Cerebellar cortex (tissue), 1 donor: ENCODE results near the gene CALML3.

Experiments used
- DNase-seq: peaks from one replicate; pipeline ENCODE4 v3.0.0-alpha.2; 2015; ENCODE audit warnings: low spot score

Gene CALML3

DNA sequence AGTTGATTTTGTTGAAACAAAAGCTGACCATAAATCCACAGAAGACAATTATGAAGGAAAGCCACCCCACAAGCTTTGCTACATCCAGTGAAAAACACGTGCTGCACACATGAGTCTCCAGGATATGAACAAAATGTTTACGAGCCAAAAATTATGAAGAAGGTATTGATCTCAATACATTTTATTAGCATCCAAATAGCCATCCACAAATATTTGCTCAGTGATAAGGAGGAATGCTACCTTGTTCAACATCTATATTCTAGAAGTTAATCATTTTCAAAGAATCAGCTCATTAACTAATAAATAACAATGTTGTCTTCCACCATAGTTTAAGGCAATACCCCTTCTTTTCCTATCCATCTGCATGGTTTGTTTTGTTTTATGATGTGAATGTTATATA lies 42.7 kb downstream of the CALML3 start:
- DNase-seq, result no peak

DNA sequence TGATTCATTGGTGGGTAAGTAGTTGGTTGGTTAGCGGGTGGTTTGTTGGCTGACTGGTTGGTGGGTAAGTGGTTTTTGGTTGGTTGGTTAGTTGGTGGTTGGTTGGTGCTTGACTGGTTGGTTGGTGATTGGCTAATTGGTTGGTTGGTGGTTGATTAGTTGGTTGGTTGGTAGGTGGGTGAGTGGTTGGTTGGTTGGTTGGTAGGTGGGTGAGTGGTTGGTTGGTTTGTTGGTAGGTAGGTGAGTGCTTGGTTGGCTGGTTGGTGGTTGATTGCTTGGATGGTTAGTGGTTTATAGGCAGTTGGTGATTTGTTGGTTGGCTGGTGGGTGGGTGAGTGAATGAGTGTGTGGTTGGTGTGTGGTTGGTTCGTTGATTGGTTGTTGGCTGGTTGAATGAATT lies 44.2 kb downstream of the CALML3 start:
- DNase-seq, result no peak

DNA sequence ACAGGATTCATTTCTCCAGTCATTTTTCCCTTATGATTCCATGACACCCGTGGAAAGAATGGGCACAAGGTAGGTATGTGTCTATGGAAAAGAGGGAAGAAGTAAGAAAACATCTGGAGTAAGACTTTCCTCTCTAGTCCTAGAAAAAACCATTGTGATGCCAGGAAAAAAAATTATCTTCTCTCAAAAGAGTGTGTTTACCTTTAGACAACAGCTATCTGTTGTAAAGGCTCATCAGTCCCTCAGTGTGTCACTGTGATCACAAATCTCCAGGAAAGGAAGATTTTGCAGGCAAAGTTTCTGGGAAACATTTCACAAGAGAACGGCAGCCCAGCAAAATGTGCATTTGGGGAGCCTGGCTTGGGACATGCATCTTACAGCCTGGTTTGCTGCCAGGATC lies 44.8 kb downstream of the CALML3 start:
- no peak for DNase-seq

DNA sequence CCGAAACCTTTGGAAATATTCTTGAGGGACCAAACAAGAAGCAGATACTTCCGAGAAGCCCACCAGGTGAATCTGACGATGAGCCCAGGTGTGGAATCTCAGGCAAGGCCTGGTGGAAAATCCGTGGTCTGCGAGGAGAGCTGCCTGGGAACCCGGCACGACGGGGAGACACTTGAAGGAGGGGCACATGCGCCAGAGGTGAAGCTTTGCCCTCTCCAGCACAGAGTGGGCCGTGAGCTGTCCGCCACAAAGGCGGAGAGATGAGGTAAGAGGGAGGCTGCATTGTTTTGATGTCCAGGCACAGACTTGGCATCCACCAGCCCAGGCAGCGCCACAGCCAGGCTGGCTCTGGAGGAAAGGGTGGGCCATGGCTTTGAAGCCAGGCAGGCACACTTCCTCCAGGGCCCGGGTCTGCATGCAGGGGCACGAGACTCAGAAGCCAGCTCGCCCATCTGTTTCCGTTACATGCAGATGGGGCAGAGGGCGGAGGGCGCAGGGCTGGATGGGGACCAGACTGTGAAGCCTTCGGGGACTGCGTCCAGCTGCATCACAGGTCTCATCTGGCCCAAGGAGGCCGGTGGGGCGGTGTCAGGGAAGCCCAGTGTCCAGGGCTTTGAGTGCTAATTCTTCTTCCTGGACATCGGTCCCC lies 45.4 kb downstream of the CALML3 start:
- no peak for DNase-seq

DNA sequence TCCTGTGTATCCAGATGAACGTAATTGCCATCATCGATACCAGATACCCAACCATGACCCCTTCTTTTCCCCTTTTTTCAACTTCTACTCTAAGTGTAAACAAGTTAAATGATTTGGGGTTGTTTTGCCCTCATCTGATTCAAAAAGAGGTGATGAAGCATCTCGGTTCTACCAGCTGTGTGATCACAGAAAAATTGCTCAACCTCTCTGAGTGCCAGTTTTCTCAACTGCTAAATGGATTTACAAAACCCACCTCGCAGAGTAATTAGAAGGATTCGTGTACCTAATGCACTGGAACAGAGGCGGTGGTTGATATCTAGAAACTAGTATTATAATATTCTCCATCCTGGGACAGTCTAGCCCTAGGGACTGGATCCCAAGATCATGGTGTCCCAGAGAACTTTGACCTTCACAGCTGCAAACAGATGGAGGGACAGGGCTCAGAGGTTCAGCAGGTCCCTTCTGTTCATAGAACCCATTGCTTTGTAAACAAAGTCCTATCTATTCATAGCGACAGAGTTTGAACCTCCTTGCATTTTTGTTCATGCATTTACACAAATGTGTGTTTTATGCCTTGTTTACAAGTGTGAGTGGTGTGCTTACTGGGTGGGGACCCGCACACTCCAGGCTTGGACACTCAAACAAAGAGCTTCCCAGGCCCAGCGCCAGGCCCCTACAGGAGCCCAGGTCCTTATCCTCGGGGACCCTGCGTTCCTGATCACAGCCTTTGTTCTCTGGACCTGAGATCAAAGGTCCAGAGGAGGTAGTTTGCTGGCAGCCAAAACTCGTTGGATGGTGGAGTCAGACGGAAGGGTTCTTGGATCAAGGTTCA lies 46.4 kb downstream of the CALML3 start:
- DNase-seq, result no peak

DNA sequence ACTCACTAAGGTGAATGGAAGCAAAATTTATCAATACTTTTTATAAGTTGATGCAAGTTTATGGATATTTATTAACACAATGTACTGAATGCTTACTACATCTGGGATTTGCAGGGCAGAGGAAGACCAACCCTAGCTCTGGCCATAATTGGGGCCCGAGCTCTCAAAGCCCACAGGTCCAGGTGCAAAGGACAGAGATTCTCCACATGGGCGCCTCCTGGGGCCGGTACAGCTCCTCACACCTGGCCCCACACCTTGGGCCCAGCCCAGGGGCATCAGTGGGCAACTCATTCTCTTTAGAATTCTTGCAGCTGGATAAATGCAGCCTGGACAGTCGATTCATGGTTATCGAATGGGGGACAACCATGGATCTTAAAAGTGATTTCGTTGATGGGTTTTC lies 47.1 kb downstream of the CALML3 start:
- DNase-seq, result no peak

DNA sequence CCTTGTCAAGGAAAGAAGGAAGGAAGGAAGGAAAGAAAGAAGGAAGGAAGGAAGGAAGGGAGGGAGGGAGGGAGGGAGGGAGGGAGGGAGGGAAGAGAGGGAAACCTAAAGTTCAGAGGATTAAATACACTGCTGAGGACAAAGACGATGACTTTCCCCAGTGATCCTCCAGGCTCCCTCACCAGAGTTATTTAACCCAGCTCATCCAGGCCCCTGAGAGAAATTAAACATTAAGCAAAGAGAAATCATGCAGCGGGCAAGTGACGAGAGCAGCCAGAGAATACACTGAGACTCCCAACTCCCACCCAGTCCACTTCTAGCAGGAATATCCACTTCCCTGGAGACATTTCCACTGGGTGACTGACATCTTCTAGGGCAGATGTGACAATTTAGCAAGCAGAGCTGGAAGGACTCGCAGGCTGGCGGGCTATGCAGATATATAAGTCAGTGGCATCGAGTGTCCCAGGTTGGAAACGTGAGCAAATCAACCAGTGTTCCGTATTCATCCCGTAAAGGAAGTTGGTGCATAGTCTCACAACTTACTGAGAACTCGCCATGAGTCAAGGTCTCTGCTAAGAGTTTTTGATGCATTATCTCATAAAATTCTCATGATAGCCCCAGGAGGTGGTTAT lies 48.7 kb downstream of the CALML3 start:
- no peak for DNase-seq

DNA sequence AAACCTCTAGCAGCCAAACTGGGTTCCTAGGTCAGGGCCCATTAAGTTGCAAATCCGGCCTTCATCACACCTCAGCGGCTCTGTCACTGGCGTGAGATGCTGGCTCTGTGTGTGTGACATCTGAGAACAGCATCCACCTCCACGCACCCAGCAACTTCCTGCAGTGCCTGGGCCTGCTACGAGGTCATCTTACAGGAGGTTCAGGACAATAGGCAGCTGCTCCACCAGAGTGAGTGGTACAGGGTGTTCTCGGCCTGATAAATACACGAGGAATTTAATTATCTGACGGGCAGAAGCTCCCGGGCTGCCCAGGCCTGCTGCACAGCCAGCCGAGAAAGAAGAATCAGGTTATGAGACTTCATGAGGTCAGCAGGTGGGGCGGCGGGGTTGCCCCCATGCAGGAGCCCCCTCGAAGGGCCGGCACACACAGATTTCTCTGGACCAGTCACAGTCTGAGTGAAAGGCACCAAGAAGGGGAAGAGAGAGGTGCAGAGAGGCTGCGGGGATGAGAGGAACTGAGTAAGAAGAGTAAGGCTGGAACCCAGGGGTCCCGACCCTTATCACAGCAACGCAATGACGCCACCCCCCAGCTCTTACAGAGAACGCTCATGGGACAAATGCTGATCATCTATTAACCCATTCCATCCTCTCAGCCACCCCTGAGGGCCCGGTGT lies 49.3 kb downstream of the CALML3 start:
- DNase-seq, result no peak

DNA sequence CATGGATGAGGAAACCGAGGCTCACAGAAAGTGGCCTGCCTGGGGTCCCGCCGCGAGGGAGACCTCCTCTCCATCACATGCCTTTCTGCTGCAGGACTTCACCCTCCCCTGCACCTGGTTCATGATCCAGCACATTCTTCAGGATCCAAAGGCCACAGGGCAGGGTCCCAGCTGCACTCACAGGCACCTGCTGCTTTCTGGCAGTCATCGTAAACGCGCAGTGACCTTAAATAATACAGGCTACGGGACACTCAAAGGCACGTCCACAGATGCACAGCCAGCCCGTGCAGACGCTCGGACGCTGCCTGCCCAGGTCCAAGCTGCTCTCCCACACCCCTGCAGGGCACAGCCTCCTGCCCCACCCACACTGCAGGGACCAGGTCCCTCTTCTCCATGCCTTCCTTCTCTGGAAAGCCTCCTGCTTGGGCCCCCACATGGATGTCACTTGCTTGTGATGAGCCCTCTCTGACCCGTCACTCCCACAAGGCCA lies 49.9 kb downstream of the CALML3 start:
- DNase-seq, result no peak

DNA sequence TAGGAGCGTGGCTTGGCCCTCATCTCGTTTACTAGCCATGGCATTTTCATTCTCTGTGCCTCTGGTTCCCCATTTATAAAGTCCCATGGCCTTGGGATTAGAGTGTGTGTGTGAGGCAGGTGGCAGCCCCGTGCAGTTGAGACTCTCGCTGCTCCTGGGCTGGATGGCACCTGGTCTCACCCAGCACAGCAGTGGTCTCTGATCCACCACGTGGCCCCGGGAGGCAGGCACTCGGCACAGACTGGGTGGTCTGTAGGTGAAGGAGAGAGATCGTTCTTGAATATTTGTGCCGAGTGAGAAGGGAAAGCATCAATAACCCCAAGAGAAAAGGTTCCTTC lies 50.4 kb downstream of the CALML3 start:
- DNase-seq, result no peak

DNA sequence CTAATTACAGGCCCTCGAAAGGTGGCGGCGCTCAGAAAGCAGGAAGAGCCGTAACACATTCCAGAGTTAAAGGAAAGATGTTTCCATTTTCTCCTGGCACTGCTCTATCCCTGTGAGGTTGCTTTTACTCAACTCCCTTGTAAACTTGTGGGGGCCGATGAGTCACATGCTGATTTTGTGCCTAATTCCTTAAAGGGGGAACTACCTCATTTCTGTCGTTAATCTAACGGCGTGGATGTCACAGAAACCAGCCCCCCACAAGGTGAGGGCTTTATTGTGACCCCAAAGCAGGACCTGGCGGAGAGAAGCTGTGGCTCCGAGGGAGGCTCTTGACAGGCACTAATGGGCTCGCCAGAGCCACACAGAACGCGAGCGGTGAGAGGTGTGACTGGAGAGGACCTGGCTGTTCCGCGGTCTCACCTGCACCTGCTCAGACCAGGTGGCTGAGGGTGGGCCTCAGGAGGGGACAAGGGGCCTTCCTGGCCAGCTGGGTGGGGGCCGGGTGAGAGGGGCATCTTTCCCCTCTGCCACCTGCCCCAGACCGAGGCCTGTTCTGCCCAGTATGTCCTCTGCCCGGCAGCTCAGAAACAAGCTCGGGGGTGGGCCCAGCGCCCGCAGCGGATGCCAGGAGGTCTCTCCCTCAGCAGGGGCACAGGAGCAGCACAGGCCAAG lies 50.9 kb downstream of the CALML3 start:
- no peak for DNase-seq

DNA sequence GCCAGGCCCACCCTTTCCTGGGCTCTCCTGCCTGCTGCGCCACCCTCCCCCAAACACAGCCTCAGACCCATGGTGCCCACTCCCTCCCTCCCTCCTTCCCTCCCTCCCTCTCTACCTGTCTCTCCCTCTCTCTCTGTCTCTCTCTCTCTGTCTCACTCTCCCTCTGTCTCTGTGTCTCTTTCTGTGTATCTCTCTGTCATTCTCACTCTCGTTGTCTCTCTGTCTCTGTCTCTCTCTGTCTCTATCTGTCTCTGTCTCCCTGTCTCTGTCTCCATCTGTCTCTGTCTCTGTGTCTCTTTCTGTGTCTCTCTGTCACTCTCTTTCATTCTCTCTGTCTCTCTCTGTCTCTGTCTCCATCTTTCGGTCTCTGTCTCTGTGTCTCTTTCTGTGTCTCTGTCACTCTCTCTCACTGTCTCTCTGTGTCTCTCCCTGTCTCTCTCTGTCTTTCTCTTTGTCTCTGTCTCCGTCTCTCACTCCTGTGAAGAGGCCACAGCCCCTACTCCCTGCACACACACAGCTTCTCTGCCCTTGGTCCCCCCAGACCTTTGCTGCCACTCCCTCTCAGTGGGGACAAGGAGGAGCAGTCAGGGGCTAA lies 51.5 kb downstream of the CALML3 start:
- no peak for DNase-seq
